Keratinocyte (primary cell): Measurements from ENCODE around the gene ZNF280C. TPM values are rescaled to one million over a fixed set of nuclear protein-coding genes. Genes with fewer than 3 reads are reported as not detected.
"Not testable (repeated sequence)": the region's sequence is repeated elsewhere in the genome, so short reads cannot be mapped to it uniquely, and the experiment has no call there.

Source experiments
- DNase-seq: peaks from one replicate; pipeline ENCODE4 v3.0.0-alpha.2; 2011; ENCODE audit warnings: low read depth, missing footprints, low spot score
- FAIRE-seq: peaks from 2 replicates; lab custom pipeline; 2011; peaks lifted over from hg19 to GRCh38; lab: Jason Lieb, UNC
- H2AFZ ChIP-seq: 2 replicates; pipeline ENCODE4 v1.6.0; 2012; ENCODE audit warnings: low read length, control low read depth, inconsistent platforms; ENCODE audit not compliant: control insufficient read depth
- H3K27ac ChIP-seq: 2 replicates; pipeline ENCODE4 v1.5.1; 2011; ENCODE audit warnings: low read length; ENCODE audit not compliant: control insufficient read depth, insufficient read depth
- H3K27me3 ChIP-seq: 3 replicates; pipeline ENCODE4 v1.6.0; 2011; ENCODE audit warnings: low read length; ENCODE audit not compliant: control insufficient read depth, insufficient read depth; ENCODE audit errors: extremely low read depth
- H3K36me3 ChIP-seq, 2 experiments: 2 replicates in 1 of 2; 3 replicates in 1 of 2; pipeline ENCODE4 v1.5.1; 2011; ENCODE audit warnings: low read length in 2 of 2, mild to moderate bottlenecking in 1 of 2; ENCODE audit not compliant: control insufficient read depth in 2 of 2, insufficient read depth in 2 of 2; ENCODE audit errors: extremely low read depth in 1 of 2
- H3K4me1 ChIP-seq: 3 replicates; pipeline ENCODE4 v1.5.1; 2011; ENCODE audit warnings: low read length; ENCODE audit not compliant: control insufficient read depth, insufficient read depth; ENCODE audit errors: extremely low read depth
- H3K4me2 ChIP-seq: 3 replicates; pipeline ENCODE4 v1.6.0; 2011; ENCODE audit warnings: low read depth, low read length; ENCODE audit not compliant: control insufficient read depth, insufficient read depth; ENCODE audit errors: extremely low read depth
- H3K4me3 ChIP-seq, 3 experiments: fragments of 200-600 bp in 1 of 3; sonication (generic) in 1 of 3; 2 replicates in 2 of 3; 3 replicates in 1 of 3; pipeline ENCODE4 v1.5.1; 2011 to 2016; ENCODE audit warnings: low read length in 3 of 3, mild to moderate bottlenecking in 3 of 3, control low read depth in 2 of 3, inconsistent platforms in 1 of 3, low read depth in 1 of 3, mixed read lengths in 1 of 3, mixed run types in 1 of 3, moderate library complexity in 1 of 3; ENCODE audit not compliant: control insufficient read depth in 2 of 3, insufficient read depth in 2 of 3; ENCODE audit errors: extremely low read depth in 1 of 3
- H3K79me2 ChIP-seq: 2 replicates; pipeline ENCODE4 v1.6.0; 2012; ENCODE audit warnings: low read length; ENCODE audit not compliant: control insufficient read depth, insufficient read depth
- H3K9ac ChIP-seq: 3 replicates; pipeline ENCODE4 v1.6.0; 2011; ENCODE audit warnings: low read length; ENCODE audit not compliant: control insufficient read depth, insufficient read depth; ENCODE audit errors: extremely low read depth
- H3K9me1 ChIP-seq: 3 replicates; pipeline ENCODE4 v1.6.0; 2011; ENCODE audit warnings: low read length; ENCODE audit not compliant: control insufficient read depth, insufficient read depth; ENCODE audit errors: extremely low read depth
- H3K9me3 ChIP-seq: 2 replicates; pipeline ENCODE4 v1.5.1; 2012; ENCODE audit warnings: low read depth, low read length; ENCODE audit not compliant: control insufficient read depth
- H4K20me1 ChIP-seq: 3 replicates; pipeline ENCODE4 v1.6.0; 2011; ENCODE audit warnings: low read length; ENCODE audit not compliant: control insufficient read depth, insufficient read depth; ENCODE audit errors: extremely low read depth
- EZH2 ChIP-seq: IDR thresholded peaks from one replicate; pipeline ENCODE4 v1.6.1; 2012; ENCODE audit warnings: inconsistent platforms, mild to moderate bottlenecking, low read length, moderate library complexity
- dilution Hi-C: fragments of 300-500 bp; cut with MboI; formaldehyde crosslinking; loops from one replicate; pipeline ENCODE4 v1.7.0; 2020; ENCODE audit warnings: low sequenced_read_pairs; ENCODE audit not compliant: extremely low pct_ligation_motif_present
- polyA plus RNA-seq, 5 experiments: library from polyadenylated mRNA; depleted of rRNA in 3 of 5; stranded (reverse) in 3 of 5; stranded (forward) in 1 of 5; unstranded in 1 of 5; fragments of >200 nt; gene quantifications; 1 replicate in 1 of 5; 2 replicates in 3 of 5; 3 replicates in 1 of 5; pipeline versions ENCODE4 v1.2.1 to v1.2.3, GENCODE V29; 2011 to 2012; ENCODE audit warnings: missing spikeins in 2 of 5, low read depth in 1 of 5, low replicate concordance in 1 of 5
- TF ChIP-seq, protein P1 (sequence below), 3 experiments: IDR thresholded peaks in 1 of 3; conservative IDR thresholded peaks in 1 of 3; optimal IDR thresholded peaks in 1 of 3; 2 replicates in 2 of 3; 3 replicates in 1 of 3; pipeline versions ENCODE3 to v1.5.1; 2011; ENCODE audit warnings: low read length in 3 of 3, mild to moderate bottlenecking in 3 of 3, moderate library complexity in 2 of 3, control low read depth in 1 of 3, inconsistent platforms in 1 of 3; ENCODE audit not compliant: insufficient read depth in 2 of 3; ENCODE audit errors: extremely low read depth in 1 of 3

Gene ZNF280C
- polyA plus RNA-seq, 1 donor (not counting 4 experiments of a cell fraction or from before 2014, with no cell fraction given): 4.7 TPM

DNA sequence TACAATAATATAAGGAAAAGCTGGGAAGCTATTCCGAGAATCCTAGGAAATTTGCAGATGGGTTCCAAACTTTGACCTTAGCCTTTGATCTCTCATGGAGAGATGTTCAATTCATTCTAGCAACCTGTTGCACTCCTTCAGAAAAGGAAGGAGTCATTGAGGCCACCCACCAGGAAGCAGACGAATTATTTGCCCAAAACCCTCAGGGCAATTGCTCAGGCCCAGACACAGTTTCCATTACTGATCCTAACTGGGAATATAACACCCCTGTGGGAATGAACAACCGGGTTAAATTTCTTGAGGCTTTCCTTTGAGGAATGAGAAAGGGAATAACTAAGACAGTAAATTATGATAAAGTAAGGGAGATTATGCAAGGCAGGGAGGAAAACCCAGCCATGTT, 13.5 kb upstream of the ZNF280C start:
- Histone ChIP-seq H3K4me3 (no peak overlapping the region), H3K27ac (no peak overlapping the region), H3K79me2 (no peaks in the 10 kb centered on the region), H3K9me1 (no peaks in the 10 kb centered on the region), H3K4me2 (no peak overlapping the region), H3K27me3 (no peaks in the 10 kb centered on the region), H4K20me1 (no peaks in the 10 kb centered on the region), H3K4me1 (no peaks in the 10 kb centered on the region), H3K36me3 (no peaks in the 10 kb centered on the region), H3K9me3 (no peaks in the 10 kb centered on the region), H2AFZ (no peak overlapping the region), H3K9ac (no peak overlapping the region)
- dilution Hi-C loops: no loop called here
- TF ChIP-seq, protein P1, sequence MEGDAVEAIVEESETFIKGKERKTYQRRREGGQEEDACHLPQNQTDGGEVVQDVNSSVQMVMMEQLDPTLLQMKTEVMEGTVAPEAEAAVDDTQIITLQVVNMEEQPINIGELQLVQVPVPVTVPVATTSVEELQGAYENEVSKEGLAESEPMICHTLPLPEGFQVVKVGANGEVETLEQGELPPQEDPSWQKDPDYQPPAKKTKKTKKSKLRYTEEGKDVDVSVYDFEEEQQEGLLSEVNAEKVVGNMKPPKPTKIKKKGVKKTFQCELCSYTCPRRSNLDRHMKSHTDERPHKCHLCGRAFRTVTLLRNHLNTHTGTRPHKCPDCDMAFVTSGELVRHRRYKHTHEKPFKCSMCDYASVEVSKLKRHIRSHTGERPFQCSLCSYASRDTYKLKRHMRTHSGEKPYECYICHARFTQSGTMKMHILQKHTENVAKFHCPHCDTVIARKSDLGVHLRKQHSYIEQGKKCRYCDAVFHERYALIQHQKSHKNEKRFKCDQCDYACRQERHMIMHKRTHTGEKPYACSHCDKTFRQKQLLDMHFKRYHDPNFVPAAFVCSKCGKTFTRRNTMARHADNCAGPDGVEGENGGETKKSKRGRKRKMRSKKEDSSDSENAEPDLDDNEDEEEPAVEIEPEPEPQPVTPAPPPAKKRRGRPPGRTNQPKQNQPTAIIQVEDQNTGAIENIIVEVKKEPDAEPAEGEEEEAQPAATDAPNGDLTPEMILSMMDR (optimal IDR thresholded peaks at IDR 0.05 in 1 of 3, IDR thresholded peaks at IDR 0.05 in 1 of 3, conservative IDR thresholded peaks at IDR 0.05 in 1 of 3; ENCODE audit: extremely low read depth in 1 of 3, insufficient read depth in 2 of 3, low read length in 3 of 3): no peak
- TF ChIP-seq EZH2: no peak
- DNase-seq (no peak), FAIRE-seq (no peak)

DNA sequence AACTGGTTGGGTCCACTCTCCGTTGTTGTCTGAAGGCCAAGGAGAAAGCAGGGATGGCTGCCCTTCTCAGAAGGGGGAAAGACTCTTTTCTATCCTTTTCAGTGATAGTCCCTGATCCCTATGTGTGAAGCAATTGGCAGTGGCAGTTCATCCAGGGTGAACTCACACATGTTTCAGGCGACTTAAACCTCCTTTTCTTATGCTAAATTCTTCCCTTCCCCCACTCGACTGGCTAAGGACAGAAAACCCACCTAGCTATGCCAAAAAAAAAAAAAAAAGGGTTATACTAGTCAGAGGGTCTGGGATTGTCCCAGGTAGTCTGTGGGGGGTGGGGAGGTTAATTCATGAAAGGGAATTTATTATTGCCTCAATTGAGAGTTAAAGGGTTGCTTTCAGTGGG, 12.2 kb upstream of the ZNF280C start:
- Histone ChIP-seq H3K4me1 (no peaks in the 10 kb centered on the region), H3K4me3 (no peak overlapping the region), H4K20me1 (no peaks in the 10 kb centered on the region), H3K9me1 (no peaks in the 10 kb centered on the region), H3K79me2 (no peaks in the 10 kb centered on the region), H3K4me2 (no peak overlapping the region), H3K27me3 (no peaks in the 10 kb centered on the region), H3K27ac (no peak overlapping the region), H2AFZ (no peak overlapping the region), H3K36me3 (no peaks in the 10 kb centered on the region), H3K9ac (no peak overlapping the region), H3K9me3 (no peaks in the 10 kb centered on the region)
- dilution Hi-C loops: no loop called here
- DNase-seq: no peak
- no peak for FAIRE-seq
- TF ChIP-seq, protein P1 (optimal IDR thresholded peaks at IDR 0.05 in 1 of 3, IDR thresholded peaks at IDR 0.05 in 1 of 3, conservative IDR thresholded peaks at IDR 0.05 in 1 of 3; ENCODE audit: extremely low read depth in 1 of 3, insufficient read depth in 2 of 3, low read length in 3 of 3): no peak
- TF ChIP-seq EZH2: no peak

DNA sequence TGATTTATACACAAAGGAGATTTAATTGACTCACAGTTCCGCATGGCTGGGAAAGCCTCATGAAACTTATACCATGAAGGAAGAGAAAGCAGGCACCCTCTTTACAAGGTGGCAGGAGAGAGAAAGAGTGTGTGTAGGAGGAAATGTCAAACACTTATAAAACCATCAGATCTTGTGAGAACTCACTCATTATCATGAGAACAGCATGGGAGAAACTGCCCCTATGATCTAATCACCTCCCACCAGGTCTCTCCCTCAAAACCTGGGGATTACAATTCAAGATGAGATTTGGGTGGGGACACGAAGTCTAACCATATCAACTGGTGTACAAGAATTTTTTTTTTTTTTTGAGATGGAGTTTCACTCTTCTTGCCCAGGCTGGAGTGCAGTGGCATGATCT, 3.6 kb upstream of the ZNF280C start:
- H3K79me2 ChIP-seq, H3K4me1 ChIP-seq, FAIRE-seq, H4K20me1 ChIP-seq, H3K4me3 ChIP-seq, DNase-seq, H3K4me2 ChIP-seq, H3K9me1 ChIP-seq, H2AFZ ChIP-seq, dilution Hi-C loops, H3K9me3 ChIP-seq, H3K27me3 ChIP-seq, H3K9ac ChIP-seq, H3K36me3 ChIP-seq, H3K27ac ChIP-seq: not testable (repeated sequence)

DNA sequence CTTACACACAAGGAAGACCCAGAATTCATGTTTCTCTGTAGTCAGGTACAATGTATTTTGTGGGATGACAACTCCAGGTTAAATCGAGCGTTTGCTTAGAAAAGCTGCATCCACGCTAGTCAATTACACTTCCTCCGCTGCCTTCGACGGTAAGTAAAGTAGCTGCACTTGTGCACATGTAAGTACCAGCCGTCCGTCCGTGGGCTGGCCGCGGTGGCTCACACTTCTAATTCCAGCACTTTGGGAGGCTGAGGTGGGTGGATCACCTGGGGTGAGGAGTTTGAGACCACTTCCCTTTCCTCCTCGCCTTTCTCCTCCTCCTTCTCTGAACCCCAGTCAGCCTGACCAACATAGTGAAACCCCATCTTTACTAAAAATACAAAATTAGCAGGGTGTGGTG, 692 bp upstream of the ZNF280C start:
- H4K20me1 ChIP-seq, DNase-seq, H3K4me2 ChIP-seq, H3K9me3 ChIP-seq, H2AFZ ChIP-seq, H3K27ac ChIP-seq, H3K9ac ChIP-seq, dilution Hi-C loops, H3K36me3 ChIP-seq, H3K4me3 ChIP-seq, H3K9me1 ChIP-seq, H3K4me1 ChIP-seq, H3K27me3 ChIP-seq: not testable (repeated sequence)
- peak; percentile 55 for FAIRE-seq
- peaks cover 11% of the 10 kb centered on the region for H3K79me2 ChIP-seq
